ENCODE results near the gene CPNE5.

DNA sequence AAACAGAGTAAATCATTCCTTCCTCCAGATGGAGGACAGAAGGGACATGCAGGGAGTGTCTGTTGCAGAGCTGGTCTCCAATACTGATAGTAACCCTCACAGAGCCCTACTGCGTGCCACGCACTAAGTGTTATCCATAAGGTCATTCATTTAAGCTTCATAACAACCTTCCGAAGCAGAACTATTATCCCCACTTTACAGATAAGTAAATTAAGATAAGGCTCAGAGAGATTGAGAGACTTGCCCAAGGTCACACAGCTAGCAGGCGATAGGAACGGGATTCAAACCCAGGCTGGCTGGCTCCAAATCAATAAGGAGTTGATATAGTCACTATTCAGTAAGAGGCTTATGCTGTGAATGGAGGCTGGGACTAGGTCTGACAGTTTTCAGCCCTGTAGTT lies 30.6 kb downstream of the CPNE5 start:
- TF ChIP-seq, protein P1, sequence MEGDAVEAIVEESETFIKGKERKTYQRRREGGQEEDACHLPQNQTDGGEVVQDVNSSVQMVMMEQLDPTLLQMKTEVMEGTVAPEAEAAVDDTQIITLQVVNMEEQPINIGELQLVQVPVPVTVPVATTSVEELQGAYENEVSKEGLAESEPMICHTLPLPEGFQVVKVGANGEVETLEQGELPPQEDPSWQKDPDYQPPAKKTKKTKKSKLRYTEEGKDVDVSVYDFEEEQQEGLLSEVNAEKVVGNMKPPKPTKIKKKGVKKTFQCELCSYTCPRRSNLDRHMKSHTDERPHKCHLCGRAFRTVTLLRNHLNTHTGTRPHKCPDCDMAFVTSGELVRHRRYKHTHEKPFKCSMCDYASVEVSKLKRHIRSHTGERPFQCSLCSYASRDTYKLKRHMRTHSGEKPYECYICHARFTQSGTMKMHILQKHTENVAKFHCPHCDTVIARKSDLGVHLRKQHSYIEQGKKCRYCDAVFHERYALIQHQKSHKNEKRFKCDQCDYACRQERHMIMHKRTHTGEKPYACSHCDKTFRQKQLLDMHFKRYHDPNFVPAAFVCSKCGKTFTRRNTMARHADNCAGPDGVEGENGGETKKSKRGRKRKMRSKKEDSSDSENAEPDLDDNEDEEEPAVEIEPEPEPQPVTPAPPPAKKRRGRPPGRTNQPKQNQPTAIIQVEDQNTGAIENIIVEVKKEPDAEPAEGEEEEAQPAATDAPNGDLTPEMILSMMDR (IDR thresholded peaks at IDR 0.05), result no peak
- TF ChIP-seq EZH2 (IDR thresholded peaks at IDR 0.05) (no peak), EZH2phosphoT487 (IDR thresholded peaks at IDR 0.05) (no peak)
